Measurements from ENCODE around the gene EIF4EBP2. TPM values are rescaled to one million over a fixed set of nuclear protein-coding genes. Genes with fewer than 3 reads are reported as not detected.

EIF4EBP2 gene
- total and polyA plus RNA-seq, 2 experiments from 2014 or later = 43.1 to 77.1 TPM

GRCh38 chr10:70357565-70357964, 46.4 kb upstream of the EIF4EBP2 start:
- DNase-seq (ENCODE audit: low spot score) = no peak
- no peak overlapping the region for H3K4me3 ChIP-seq
- H3K27me3 ChIP-seq = no peaks in the 10 kb centered on the region
- TF ChIP-seq EZH2phosphoT487 (IDR thresholded peaks at IDR 0.05; ENCODE audit: low read depth, severe bottlenecking, unreplicated experiment) = no peak
- no peak for TF ChIP-seq EZH2 (IDR thresholded peaks at IDR 0.05; ENCODE audit: borderline replicate concordance)
- TF ChIP-seq CTCF (IDR thresholded peaks at IDR 0.05; ENCODE audit: poor library complexity) = no peak
- no peak overlapping the region for H3K27ac ChIP-seq
- no peak overlapping the region for H2AFZ ChIP-seq
- H3K4me1 ChIP-seq (ENCODE audit: insufficient read depth) = peaks cover 20% of the 10 kb centered on the region
- H4K20me1 ChIP-seq (ENCODE audit: insufficient read depth, poor library complexity, severe bottlenecking) = no peaks in the 10 kb centered on the region
- H3K4me2 ChIP-seq = no peak overlapping the region
- WGBS (ENCODE audit: low lambda C conversion rate, missing lambda C conversion rate) = 83% methylated on average over 5 of the region's 5 CpGs
- no peaks in the 10 kb centered on the region for H3K9me3 ChIP-seq (ENCODE audit: low read depth)
- H3K36me3 ChIP-seq (replicated peaks; ENCODE audit: insufficient read depth, low read depth) = no peaks in the 10 kb centered on the region
- H3K9me2 ChIP-seq (replicated peaks; ENCODE audit: insufficient read depth) = no peaks in the 10 kb centered on the region
- no peaks in the 10 kb centered on the region for H3K79me2 ChIP-seq

- H3K4me2 ChIP-seq = no peak overlapping the region
- H4K20me1 ChIP-seq (ENCODE audit: insufficient read depth, poor library complexity, severe bottlenecking) = no peaks in the 10 kb centered on the region
- no peaks in the 10 kb centered on the region for H3K79me2 ChIP-seq
- DNase-seq (ENCODE audit: low spot score) = no peak
- no peak overlapping the region for H3K4me3 ChIP-seq
- no peaks in the 10 kb centered on the region for H3K36me3 ChIP-seq (replicated peaks; ENCODE audit: insufficient read depth, low read depth)
- no peaks in the 10 kb centered on the region for H3K9me3 ChIP-seq (ENCODE audit: low read depth)
- no peaks in the 10 kb centered on the region for H3K27me3 ChIP-seq
- H3K9me2 ChIP-seq (replicated peaks; ENCODE audit: insufficient read depth) = no peaks in the 10 kb centered on the region
- 93% methylated on average over 3 of the region's 5 CpGs for WGBS (ENCODE audit: low lambda C conversion rate, missing lambda C conversion rate)
- TF ChIP-seq EZH2phosphoT487 (IDR thresholded peaks at IDR 0.05; ENCODE audit: low read depth, severe bottlenecking, unreplicated experiment) = no peak
- no peak overlapping the region for H3K27ac ChIP-seq
- H2AFZ ChIP-seq = no peak overlapping the region
- peaks cover 11% of the 10 kb centered on the region for H3K4me1 ChIP-seq (ENCODE audit: insufficient read depth)
Measured at GRCh38 chr10:70358446-70358845, 45.5 kb upstream of the EIF4EBP2 start.

- Histone ChIP-seq H4K20me1 (ENCODE audit: insufficient read depth, poor library complexity, severe bottlenecking) (no peaks in the 10 kb centered on the region), H3K36me3 (replicated peaks; ENCODE audit: insufficient read depth, low read depth) (no peaks in the 10 kb centered on the region), H3K79me2 (no peaks in the 10 kb centered on the region), H3K9me2 (replicated peaks; ENCODE audit: insufficient read depth) (no peaks in the 10 kb centered on the region), H3K27me3 (no peaks in the 10 kb centered on the region), H3K9me3 (ENCODE audit: low read depth) (no peaks in the 10 kb centered on the region), H3K4me2 (no peak overlapping the region), H3K27ac (no peak overlapping the region), H3K4me1 (ENCODE audit: insufficient read depth) (peaks cover 15% of the 10 kb centered on the region), H3K4me3 (no peak overlapping the region), H2AFZ (no peak overlapping the region)
- no peak for TF ChIP-seq EZH2 (IDR thresholded peaks at IDR 0.05; ENCODE audit: borderline replicate concordance)
- TF ChIP-seq EZH2phosphoT487 (IDR thresholded peaks at IDR 0.05; ENCODE audit: low read depth, severe bottlenecking, unreplicated experiment) = no peak
- no peak for TF ChIP-seq CTCF (IDR thresholded peaks at IDR 0.05; ENCODE audit: poor library complexity)
- WGBS (ENCODE audit: low lambda C conversion rate, missing lambda C conversion rate) = 96% methylated on average over 4 of the region's 4 CpGs
- DNase-seq (ENCODE audit: low spot score) = no peak
Measured at GRCh38 chr10:70359017-70359550, 44.9 kb upstream of the EIF4EBP2 start.

GRCh38 chr10:70360215-70360614, 43.7 kb upstream of the EIF4EBP2 start:
- no peak for DNase-seq (ENCODE audit: low spot score)
- H3K4me1 ChIP-seq (ENCODE audit: insufficient read depth) = peaks cover 15% of the 10 kb centered on the region
- H4K20me1 ChIP-seq (ENCODE audit: insufficient read depth, poor library complexity, severe bottlenecking) = no peaks in the 10 kb centered on the region
- H3K4me3 ChIP-seq = no peak overlapping the region
- H3K79me2 ChIP-seq = no peaks in the 10 kb centered on the region
- H3K36me3 ChIP-seq (replicated peaks; ENCODE audit: insufficient read depth, low read depth) = no peaks in the 10 kb centered on the region
- no peaks in the 10 kb centered on the region for H3K9me2 ChIP-seq (replicated peaks; ENCODE audit: insufficient read depth)
- WGBS (ENCODE audit: low lambda C conversion rate, missing lambda C conversion rate) = 100% methylated on average over 2 of the region's 2 CpGs
- H3K4me2 ChIP-seq = no peak overlapping the region
- H3K27ac ChIP-seq = no peak overlapping the region
- H3K27me3 ChIP-seq = no peaks in the 10 kb centered on the region
- no peaks in the 10 kb centered on the region for H3K9me3 ChIP-seq (ENCODE audit: low read depth)
- H2AFZ ChIP-seq = no peak overlapping the region
- TF ChIP-seq EZH2 (IDR thresholded peaks at IDR 0.05; ENCODE audit: borderline replicate concordance) (no peak), CTCF (IDR thresholded peaks at IDR 0.05; ENCODE audit: poor library complexity) (no peak), EZH2phosphoT487 (IDR thresholded peaks at IDR 0.05; ENCODE audit: low read depth, severe bottlenecking, unreplicated experiment) (no peak)
